HUES6 (cell line): ENCODE data around the gene AUH.

Experiments
- H3K27ac ChIP-seq: 2 replicates; pipeline ENCODE4 v1.7.0; 2013; ENCODE audit warnings: low read depth, mild to moderate bottlenecking, low read length, inconsistent platforms
- H3K27me3 ChIP-seq: 2 replicates; pipeline ENCODE4 v1.6.1; 2013; ENCODE audit warnings: low read length; ENCODE audit not compliant: control insufficient read depth, insufficient read depth
- H3K36me3 ChIP-seq: 2 replicates; pipeline ENCODE4 v1.6.1; 2013; ENCODE audit warnings: low read length; ENCODE audit not compliant: control insufficient read depth, insufficient read depth
- H3K4me1 ChIP-seq: 2 replicates; pipeline ENCODE4 v1.6.1; 2013; ENCODE audit warnings: low read length; ENCODE audit not compliant: control insufficient read depth, insufficient read depth
- H3K4me3 ChIP-seq: 2 replicates; pipeline ENCODE4 v1.5.1; 2013; ENCODE audit warnings: low read depth, low read length
- H3K9ac ChIP-seq: one replicate; pipeline ENCODE4 v1.6.1; 2013; ENCODE audit warnings: mild to moderate bottlenecking, low read length
- H3K9me3 ChIP-seq: 2 replicates; pipeline ENCODE4 v1.6.1; 2013; ENCODE audit warnings: low read depth, low read length; ENCODE audit not compliant: control insufficient read depth, insufficient read depth

AUH gene

DNA sequence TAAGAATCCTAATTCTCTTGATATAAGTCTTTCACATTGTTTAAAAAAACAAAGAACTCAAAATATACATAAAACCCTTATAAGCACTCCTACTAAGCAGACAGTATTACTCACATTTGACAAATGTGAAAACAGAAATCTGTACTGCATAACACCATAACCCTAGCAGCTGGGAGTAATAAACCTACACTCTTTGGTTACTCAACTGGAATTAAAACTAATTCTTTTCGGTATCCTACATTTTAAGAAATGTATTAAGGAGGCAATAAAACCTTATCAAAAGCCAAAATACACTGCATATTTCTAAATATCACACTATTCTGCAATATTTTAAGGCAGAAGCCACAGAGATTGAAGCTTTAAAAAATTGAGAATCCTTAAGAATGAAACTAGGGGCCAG, 6.8 kb downstream of the AUH start:
- H3K4me1 ChIP-seq, result peaks cover 3% of the 10 kb centered on the region
- no peaks in the 10 kb centered on the region for H3K9me3 ChIP-seq
- no peak overlapping the region for H3K4me3 ChIP-seq
- no peak overlapping the region for H3K27ac ChIP-seq
- H3K27me3 ChIP-seq, result no peaks in the 10 kb centered on the region
- no peak overlapping the region for H3K9ac ChIP-seq
- peaks cover 54% of the 10 kb centered on the region for H3K36me3 ChIP-seq

DNA sequence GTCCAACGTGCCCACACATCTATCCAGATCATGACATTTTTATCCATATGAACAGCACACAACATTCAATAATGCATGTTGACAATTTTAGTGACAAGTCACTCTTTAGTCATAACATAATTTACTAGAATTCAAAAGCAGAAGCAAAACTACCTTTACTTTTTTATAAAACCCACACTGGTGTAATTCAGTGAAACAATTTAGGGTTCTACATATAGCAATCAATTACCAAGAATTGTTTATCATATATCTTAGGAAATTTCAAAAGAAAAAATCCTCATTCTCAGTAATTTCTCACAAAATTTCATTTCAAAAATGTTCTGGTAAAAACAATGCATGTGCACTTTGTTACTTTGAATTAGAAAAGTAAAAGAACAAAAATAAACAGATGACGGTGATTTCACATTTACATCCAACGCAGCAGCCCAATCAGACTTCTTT, 12.6 kb downstream of the AUH start:
- Histone ChIP-seq H3K27ac (no peak overlapping the region), H3K27me3 (no peaks in the 10 kb centered on the region), H3K4me3 (no peak overlapping the region), H3K9me3 (no peaks in the 10 kb centered on the region), H3K36me3 (peaks cover 22% of the 10 kb centered on the region), H3K4me1 (peaks cover 27% of the 10 kb centered on the region), H3K9ac (no peak overlapping the region)

DNA sequence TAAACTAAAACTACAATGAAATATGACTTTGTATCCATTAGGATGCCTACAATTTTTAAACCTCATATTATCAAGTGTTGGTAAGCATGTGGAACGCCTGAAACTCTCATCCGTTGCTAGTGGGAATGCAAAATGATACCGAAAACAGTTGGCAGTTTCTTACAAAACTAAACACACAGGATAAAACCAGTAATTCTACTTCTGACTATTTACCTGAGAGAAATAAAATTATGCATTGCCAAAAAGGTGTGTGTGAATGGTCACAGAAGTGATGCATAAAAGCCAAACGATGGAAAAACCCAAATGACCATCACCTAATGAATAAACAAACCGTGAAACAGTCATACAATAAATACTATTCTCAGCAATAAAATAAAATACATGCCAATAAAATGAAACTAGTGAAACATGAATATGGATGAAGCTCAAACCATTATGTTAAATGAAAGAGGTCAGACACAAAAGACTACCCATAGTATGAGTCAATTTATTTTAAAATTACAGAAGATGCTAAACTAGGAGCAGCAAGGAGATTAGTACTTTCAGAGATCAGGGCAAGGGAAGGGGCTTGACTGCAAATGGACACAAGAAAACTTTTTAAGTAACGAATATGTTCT, 13.4 kb downstream of the AUH start:
- Histone ChIP-seq H3K4me1 (peaks cover 32% of the 10 kb centered on the region), H3K4me3 (no peak overlapping the region), H3K36me3 (peaks cover 22% of the 10 kb centered on the region), H3K9me3 (no peaks in the 10 kb centered on the region), H3K9ac (no peak overlapping the region), H3K27ac (no peak overlapping the region), H3K27me3 (no peaks in the 10 kb centered on the region)

DNA sequence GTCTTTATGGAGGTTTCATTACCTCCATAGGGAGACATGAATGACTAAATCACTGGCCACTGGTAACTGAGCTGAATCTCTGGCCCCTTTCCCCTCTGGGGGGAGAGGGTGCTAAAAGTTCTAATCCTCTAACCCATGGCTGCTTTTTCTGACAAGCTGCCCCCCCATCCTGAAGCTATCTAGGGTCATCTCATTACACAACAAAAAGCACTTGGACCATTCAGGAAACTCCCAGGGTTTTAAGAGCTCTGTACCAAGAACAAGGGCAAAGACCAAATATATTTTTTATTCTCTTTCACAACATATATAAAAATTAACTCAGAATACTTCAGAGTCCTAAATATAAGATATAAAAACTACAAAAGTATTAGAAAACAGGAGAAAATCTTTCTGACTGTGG, 14.3 kb downstream of the AUH start:
- no peak overlapping the region for H3K27ac ChIP-seq

DNA sequence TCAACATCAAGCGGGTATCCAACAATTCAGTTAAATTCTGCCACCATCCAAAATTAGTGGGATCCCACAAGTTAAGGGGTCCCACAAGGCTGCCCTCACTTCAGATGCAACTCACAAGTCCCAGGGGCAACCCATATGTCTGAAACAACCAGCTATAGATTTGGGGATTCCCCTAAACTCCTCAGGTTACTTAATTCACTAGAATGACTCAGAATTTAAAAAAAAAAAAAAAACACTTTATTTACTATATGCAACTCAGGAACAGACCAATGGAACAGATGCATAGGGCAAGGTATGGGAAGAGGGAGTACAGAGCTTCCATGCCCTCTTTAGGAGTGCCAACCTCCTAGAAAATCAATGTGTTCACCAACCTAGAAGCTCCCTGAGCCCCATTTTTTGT, 15.1 kb downstream of the AUH start:
- H3K4me1 ChIP-seq, result peaks cover 32% of the 10 kb centered on the region
- no peak overlapping the region for H3K9ac ChIP-seq
- no peaks in the 10 kb centered on the region for H3K27me3 ChIP-seq
- no peak overlapping the region for H3K4me3 ChIP-seq
- H3K9me3 ChIP-seq, result no peaks in the 10 kb centered on the region
- no peak overlapping the region for H3K27ac ChIP-seq
- H3K36me3 ChIP-seq, result peaks cover 22% of the 10 kb centered on the region

More for the DNA sequence above, 14.3 kb downstream of the AUH start:
- no peak overlapping the region for H3K4me3 ChIP-seq
- no peaks in the 10 kb centered on the region for H3K9me3 ChIP-seq
- peaks cover 32% of the 10 kb centered on the region for H3K4me1 ChIP-seq
- H3K27me3 ChIP-seq, result no peaks in the 10 kb centered on the region
- H3K36me3 ChIP-seq, result peaks cover 21% of the 10 kb centered on the region
- H3K9ac ChIP-seq, result no peak overlapping the region

DNA sequence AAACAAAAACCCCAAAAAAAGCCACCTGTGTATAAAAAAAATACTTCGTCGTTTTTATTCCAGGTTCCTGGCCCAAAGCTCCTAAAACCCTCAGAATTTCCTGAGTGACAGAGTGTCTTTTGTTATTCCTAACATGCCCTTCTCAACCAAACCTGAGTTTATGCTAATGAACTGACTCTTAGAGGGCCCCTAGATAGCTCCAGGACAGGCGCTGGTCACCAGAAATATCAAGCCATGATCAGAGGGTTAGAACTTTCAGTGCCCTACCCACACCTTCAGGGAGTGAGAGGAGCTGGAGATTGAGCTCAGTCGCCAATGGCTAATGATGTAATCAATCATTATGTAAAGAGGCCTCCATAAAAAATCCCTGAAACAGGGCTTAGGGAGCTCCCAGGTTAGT, 15.7 kb downstream of the AUH start:
- Histone ChIP-seq H3K9ac (no peak overlapping the region), H3K27me3 (no peaks in the 10 kb centered on the region), H3K4me1 (peaks cover 32% of the 10 kb centered on the region), H3K27ac (no peak overlapping the region), H3K36me3 (peaks cover 21% of the 10 kb centered on the region), H3K9me3 (no peaks in the 10 kb centered on the region), H3K4me3 (no peak overlapping the region)

DNA sequence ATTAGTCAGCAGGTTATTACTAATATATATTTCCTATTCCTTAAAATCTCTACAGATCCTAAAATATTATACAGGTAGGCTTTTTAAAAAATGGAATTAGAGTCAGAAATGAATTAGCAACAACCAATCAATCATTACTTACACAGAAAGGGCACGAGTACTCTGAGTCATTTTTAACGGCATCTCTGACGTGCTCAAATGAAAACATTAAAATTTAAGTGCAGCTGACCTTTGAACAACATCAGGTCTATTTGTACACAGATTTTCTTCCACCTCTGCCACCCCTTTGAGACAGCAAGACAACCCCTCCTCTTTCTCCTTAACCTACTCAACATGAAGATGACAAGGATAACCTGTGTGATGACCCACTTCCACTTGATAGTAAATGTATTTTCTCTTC, 19.1 kb downstream of the AUH start:
- Histone ChIP-seq H3K36me3 (peaks cover 41% of the 10 kb centered on the region), H3K27ac (no peak overlapping the region), H3K9me3 (no peaks in the 10 kb centered on the region), H3K27me3 (no peaks in the 10 kb centered on the region), H3K9ac (no peak overlapping the region), H3K4me3 (no peak overlapping the region), H3K4me1 (peaks cover 24% of the 10 kb centered on the region)

DNA sequence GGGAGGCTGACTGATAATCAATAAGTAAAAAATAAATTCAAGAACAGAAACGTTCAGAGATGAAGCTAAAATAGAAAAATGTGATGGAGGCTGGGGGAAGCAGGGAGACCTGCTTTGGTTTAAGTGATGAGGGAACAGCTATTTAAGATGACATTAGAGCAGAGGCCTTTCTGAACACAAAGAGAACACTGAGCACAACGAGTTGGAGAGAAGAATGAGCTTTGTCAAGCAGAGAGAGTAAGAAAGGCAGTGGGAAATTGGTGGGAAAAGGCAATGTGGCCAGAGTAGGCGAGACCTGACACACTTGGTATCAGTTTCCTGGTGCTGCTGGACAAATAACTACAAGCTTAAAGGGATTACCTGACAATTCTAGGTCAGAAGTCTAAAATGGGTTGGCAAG, 20.0 kb downstream of the AUH start:
- H3K4me3 ChIP-seq, result no peak overlapping the region
- no peaks in the 10 kb centered on the region for H3K9me3 ChIP-seq
- no peaks in the 10 kb centered on the region for H3K27me3 ChIP-seq
- H3K27ac ChIP-seq, result no peak overlapping the region
- H3K4me1 ChIP-seq, result peaks cover 16% of the 10 kb centered on the region
- H3K36me3 ChIP-seq, result peaks cover 46% of the 10 kb centered on the region
- H3K9ac ChIP-seq, result no peak overlapping the region

DNA sequence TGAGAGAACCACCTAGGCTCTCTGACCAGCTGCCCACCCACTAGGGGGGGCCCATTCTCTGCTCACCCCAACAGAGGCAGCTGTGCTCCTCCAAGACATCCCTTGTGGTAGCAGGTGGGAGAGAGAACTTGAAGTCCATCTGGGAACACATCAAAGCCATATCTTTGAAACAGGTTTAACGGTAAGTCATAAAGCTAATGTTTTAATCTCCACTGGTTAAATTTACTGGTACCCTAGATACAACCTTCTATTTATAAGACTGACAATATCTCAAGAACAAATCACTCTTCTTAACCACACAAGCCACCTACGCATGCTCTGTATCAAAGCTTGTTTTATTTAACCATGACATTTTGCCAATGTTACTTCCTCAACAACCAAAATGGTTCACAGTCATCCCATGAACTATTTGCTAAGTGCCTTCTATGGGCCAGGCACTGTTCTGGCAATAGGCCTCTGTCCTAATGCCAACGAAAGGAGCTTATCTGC, 20.4 kb downstream of the AUH start:
- Histone ChIP-seq H3K27ac (no peak overlapping the region), H3K4me1 (peaks cover 11% of the 10 kb centered on the region), H3K9ac (no peak overlapping the region), H3K4me3 (no peak overlapping the region), H3K9me3 (no peaks in the 10 kb centered on the region), H3K27me3 (no peaks in the 10 kb centered on the region), H3K36me3 (peaks cover 46% of the 10 kb centered on the region)

DNA sequence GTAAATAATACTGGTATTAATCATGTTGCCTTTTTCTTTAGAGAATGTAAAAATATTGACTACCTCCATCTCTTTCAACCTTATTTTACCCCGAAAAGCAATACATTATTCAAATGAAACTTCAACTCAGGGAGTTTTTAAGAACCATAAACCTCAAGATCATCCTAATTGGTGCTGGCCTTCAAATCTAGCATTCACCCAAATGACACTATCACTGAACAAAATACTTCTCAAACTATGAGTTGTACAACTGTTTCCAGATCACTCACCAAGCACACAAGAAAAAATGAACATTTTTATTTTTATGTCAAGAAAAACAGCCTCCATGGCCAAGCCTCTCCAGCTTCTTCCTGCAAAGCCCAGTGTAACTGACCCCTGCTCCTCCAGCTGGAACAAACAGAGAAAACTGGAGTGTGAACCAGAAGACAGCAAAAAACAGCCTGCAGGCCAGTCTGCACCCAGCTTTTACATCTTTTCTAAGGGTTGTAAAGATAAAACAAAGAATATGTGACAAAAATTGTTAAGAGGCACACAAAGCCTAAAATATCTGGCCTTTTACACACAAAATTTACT, 21.2 kb downstream of the AUH start:
- Histone ChIP-seq H3K9ac (no peak overlapping the region), H3K27ac (no peak overlapping the region), H3K4me3 (no peak overlapping the region), H3K4me1 (peaks cover 7% of the 10 kb centered on the region; the same call in 1 of the 2 replicates), H3K27me3 (no peaks in the 10 kb centered on the region), H3K9me3 (no peaks in the 10 kb centered on the region), H3K36me3 (peaks cover 46% of the 10 kb centered on the region)

DNA sequence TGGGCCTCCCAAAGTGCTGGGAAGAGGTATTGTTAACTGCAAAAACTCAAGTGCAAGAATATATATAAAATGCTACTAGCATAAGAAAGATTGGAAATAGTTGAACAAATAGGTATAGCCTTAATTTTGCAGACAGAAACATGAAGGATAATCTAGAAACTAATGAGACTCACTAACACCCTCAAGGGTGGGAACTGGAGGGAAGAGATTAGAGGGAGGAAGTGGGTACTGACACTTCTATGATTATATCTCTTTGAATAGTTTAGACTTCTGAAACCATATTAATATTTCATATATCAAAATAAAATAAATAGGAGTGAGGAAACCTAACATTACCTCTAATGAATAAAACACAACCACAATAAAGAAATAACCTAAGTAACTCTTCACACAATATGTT, 23.0 kb downstream of the AUH start:
- Histone ChIP-seq H3K9ac (no peak overlapping the region), H3K27me3 (no peaks in the 10 kb centered on the region), H3K4me1 (peaks cover under 1% of the 10 kb centered on the region; the same call in 1 of the 2 replicates), H3K36me3 (peaks cover 46% of the 10 kb centered on the region), H3K9me3 (no peaks in the 10 kb centered on the region), H3K4me3 (no peak overlapping the region), H3K27ac (no peak overlapping the region)
